H1 (cell line): ENCODE results near the gene ACACB. TPM values are rescaled to one million over a fixed set of nuclear protein-coding genes. Genes with fewer than 3 reads are reported as not detected.

Source experiments
- polyA plus RNA-seq, 7 experiments: library from polyadenylated mRNA; depleted of rRNA in 3 of 7; stranded (reverse) in 5 of 7; unstranded in 2 of 7; fragments of >200 nt in 5 of 7; fragments of 200-250 nt in 2 of 7; gene quantifications; 1 replicate in 5 of 7; 2 replicates in 1 of 7; 4 replicates in 1 of 7; pipeline versions ENCODE4 v1.2.1 to v1.2.3, GENCODE V29; 2011 to 2013; ENCODE audit warnings: missing spikeins in 2 of 7, mixed read lengths in 2 of 7
- total RNA-seq: library from RNA; stranded (reverse); fragmentation: NEBNext Ultra II Directional; extraction: Animal tissue kit (Norgen Biotek cat#: 25700); gene quantifications from 2 replicates; pipeline ENCODE4 v1.2.1, GENCODE V29; 2021

ACACB gene
- total and polyA plus RNA-seq, 2 of the 8 experiments (the other 6 are each of a cell fraction or from before 2014, with no cell fraction given): 5.8 to 15.3 TPM

Other genes with a start within 250 kb of the ACACB start
- not detected in 2 replicates for gene DAO, start 236.5 kb upstream of the ACACB start, total RNA-seq
- gene DAO, start 236.5 kb upstream of the ACACB start, polyA plus RNA-seq (2011; rRNA removed): not detected in 2 replicates
- gene SVOP, start 95.5 kb upstream of the ACACB start, total RNA-seq: 0.33 TPM in 1 of 2 replicates, not detected in the other
- gene SVOP, start 95.5 kb upstream of the ACACB start, polyA plus RNA-seq (2011; rRNA removed): 0.05 and 0.06 TPM in 2 replicates
- 6.6 and 7.0 TPM in 2 replicates for gene USP30, start 64.0 kb upstream of the ACACB start, total RNA-seq
- gene USP30, start 64.0 kb upstream of the ACACB start, polyA plus RNA-seq (2011; rRNA removed): 12.2 and 14.6 TPM in 2 replicates
- 22.5 and 25.9 TPM in 2 replicates for gene ALKBH2, start 23.1 kb upstream of the ACACB start, total RNA-seq
- 19.1 and 24.3 TPM in 2 replicates for gene ALKBH2, start 23.1 kb upstream of the ACACB start, polyA plus RNA-seq (2011; rRNA removed)
- 160 and 163 TPM in 2 replicates for gene UNG, start 19.0 kb upstream of the ACACB start, total RNA-seq
- 71.6 and 84.5 TPM in 2 replicates for gene UNG, start 19.0 kb upstream of the ACACB start, polyA plus RNA-seq (2011; rRNA removed)
- gene FOXN4, start 192.7 kb downstream of the ACACB start, total RNA-seq: 0.26 and 0.57 TPM in 2 replicates
- gene FOXN4, start 192.7 kb downstream of the ACACB start, polyA plus RNA-seq (2011; rRNA removed): 0.29 and 0.78 TPM in 2 replicates
- not detected in 2 replicates for gene MYO1H, start 231.3 kb downstream of the ACACB start, total RNA-seq
- 0.03 and 0.05 TPM in 2 replicates for gene MYO1H, start 231.3 kb downstream of the ACACB start, polyA plus RNA-seq (2011; rRNA removed)